Brain microvascular endothelial cell (primary cell): ENCODE results near the gene OSBPL10.
A peak's percentile ranks its signal among the peaks of the same experiment; 100 is the strongest.
"Not testable (repeated sequence)": the region's sequence is repeated elsewhere in the genome, so short reads cannot be mapped to it uniquely, and the experiment has no call there.

Experiments
- DNase-seq: peaks from one replicate; pipeline ENCODE4 v3.0.0-alpha.2; 2020
- H3K27ac ChIP-seq: fragments of 250-450 bp; sonication (Bioruptor Pico); 2 replicates; pipeline ENCODE4 v1.5.1; 2020; ENCODE audit warnings: mild to moderate bottlenecking, moderate library complexity
- H3K27me3 ChIP-seq: fragments of 250-450 bp; sonication (Bioruptor Pico); replicated peaks from 2 replicates; pipeline ENCODE4 v1.5.1; 2020; ENCODE audit warnings: mild to moderate bottlenecking
- H3K36me3 ChIP-seq: fragments of 250-450 bp; sonication (Bioruptor Pico); replicated peaks from 2 replicates; pipeline ENCODE4 v1.5.1; 2020; ENCODE audit warnings: mild to moderate bottlenecking
- H3K4me3 ChIP-seq: 2 replicates; pipeline ENCODE4 v1.5.1; 2011; ENCODE audit warnings: low read depth, mild to moderate bottlenecking, control low read depth, low read length, moderate library complexity
- CTCF ChIP-seq: IDR thresholded peaks from 2 replicates; pipeline ENCODE4 v1.5.1; 2011; ENCODE audit warnings: low read depth, mild to moderate bottlenecking, moderate library complexity, low read length, control low read depth, inconsistent platforms; ENCODE audit errors: missing control alignments
- in situ Hi-C: cut with HindIII; loops from 2 replicates; pipeline ENCODE4 v1.10.0; 2017; ENCODE audit warnings: low sequenced_read_pairs, low pct_ligation_motif_present

The OSBPL10 gene

GRCh38 chr3:32018757-32019564 is 37.9 kb upstream of the OSBPL10 start:
- DNase-seq = peak; percentile 28
- TF ChIP-seq CTCF = peak; percentile 65
- Histone ChIP-seq H3K27me3 (no peaks in the 10 kb centered on the region), H3K36me3 (no peaks in the 10 kb centered on the region), H3K27ac (no peak overlapping the region), H3K4me3 (no peak overlapping the region)
- in situ Hi-C loops = no loop called here

- H3K27ac ChIP-seq = no peak overlapping the region
- DNase-seq = no peak
- in situ Hi-C loops = no loop called here
- H3K4me3 ChIP-seq = no peak overlapping the region
- H3K36me3 ChIP-seq = no peaks in the 10 kb centered on the region
- no peaks in the 10 kb centered on the region for H3K27me3 ChIP-seq
- no peak for TF ChIP-seq CTCF
These were observed 36.2 kb upstream of the OSBPL10 start for GRCh38 chr3:32017286-32017685.

GRCh38 chr3:32015638-32016037 is 34.6 kb upstream of the OSBPL10 start:
- H3K4me3 ChIP-seq, H3K27me3 ChIP-seq, H3K36me3 ChIP-seq, H3K27ac ChIP-seq, DNase-seq, in situ Hi-C loops: not testable (repeated sequence)

GRCh38 chr3:32010699-32011098 is 29.6 kb upstream of the OSBPL10 start:
- DNase-seq, H3K27me3 ChIP-seq, H3K27ac ChIP-seq, H3K4me3 ChIP-seq, in situ Hi-C loops, H3K36me3 ChIP-seq: not testable (repeated sequence)

- no peak overlapping the region for H3K4me3 ChIP-seq
- in situ Hi-C loops = no loop called here
- no peak overlapping the region for H3K27ac ChIP-seq
- TF ChIP-seq CTCF = no peak
- H3K27me3 ChIP-seq = no peaks in the 10 kb centered on the region
- DNase-seq = no peak
- H3K36me3 ChIP-seq = no peaks in the 10 kb centered on the region
These were observed 28.9 kb upstream of the OSBPL10 start for GRCh38 chr3:32009957-32010356.

GRCh38 chr3:32009101-32009500 is 28.0 kb upstream of the OSBPL10 start:
- no peak for TF ChIP-seq CTCF
- Histone ChIP-seq H3K27me3 (no peaks in the 10 kb centered on the region), H3K4me3 (no peak overlapping the region), H3K27ac (no peak overlapping the region), H3K36me3 (no peaks in the 10 kb centered on the region)
- no peak for DNase-seq
- in situ Hi-C loops = no loop called here

GRCh38 chr3:32004113-32004765 is 23.2 kb upstream of the OSBPL10 start:
- peak; percentile 39 for TF ChIP-seq CTCF
- H3K4me3 ChIP-seq = no peak overlapping the region
- DNase-seq = no peak
- in situ Hi-C loops = no loop called here
- H3K27me3 ChIP-seq = no peaks in the 10 kb centered on the region
- no peaks in the 10 kb centered on the region for H3K36me3 ChIP-seq
- no peak overlapping the region for H3K27ac ChIP-seq
